Measurements from ENCODE around the gene MCL1. TPM values are rescaled to one million over a fixed set of nuclear protein-coding genes. Genes with fewer than 3 reads are reported as not detected.

Gene MCL1
- total and polyA plus RNA-seq, 10 of the 15 experiments (the other 5 are each of a cell fraction or from before 2014, with no cell fraction given) = 18.1 to 148 (median 86.4) TPM

DNA sequence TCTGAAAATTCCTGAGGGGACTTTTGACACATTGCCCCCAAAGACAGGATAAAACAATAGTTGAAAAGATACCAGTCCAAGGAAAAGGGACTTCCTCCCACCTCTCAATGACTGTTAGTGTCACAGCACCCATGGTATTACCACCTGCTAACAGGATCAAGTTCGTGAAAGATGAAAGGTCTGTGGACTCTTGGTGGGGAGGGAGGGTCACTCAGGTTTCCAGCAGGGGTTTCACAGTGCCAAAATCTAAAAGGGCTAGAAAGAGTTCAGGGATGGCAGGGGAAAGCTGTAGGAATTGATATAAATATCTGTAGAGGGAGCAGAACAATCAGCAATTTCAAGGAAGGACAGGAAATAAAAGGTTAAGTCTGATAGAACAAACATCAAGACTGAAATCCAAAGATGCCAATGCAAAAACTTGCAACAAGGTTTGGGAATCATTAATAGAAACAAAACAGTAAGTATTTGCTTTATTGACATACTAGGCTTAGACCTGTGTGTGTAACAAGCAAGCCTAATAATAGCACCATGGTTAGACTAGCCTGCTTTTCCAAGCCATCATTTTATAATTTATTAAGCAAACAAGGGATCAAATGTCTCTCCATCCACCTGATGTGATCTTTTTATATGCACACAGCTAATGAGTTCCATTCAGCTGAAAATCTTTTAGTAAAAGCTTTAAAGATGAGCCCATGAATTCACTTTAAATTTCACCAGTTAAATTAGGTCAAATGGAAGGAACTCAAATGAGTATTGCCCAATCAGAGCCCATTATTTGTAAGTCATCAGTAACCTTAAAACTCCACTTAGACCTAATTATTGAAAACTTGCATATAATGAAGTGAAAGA lies 3.7 kb downstream of the MCL1 start (continued):
- TF ChIP-seq POLR2AphosphoS5 (IDR thresholded peaks at IDR 0.05; ENCODE audit: low read length) (peak; percentile 53; the same call in 1 of the 2 replicates), IKZF2 (IDR thresholded peaks at IDR 0.05) (no peak), RCOR1 (conservative IDR thresholded peaks at IDR 0.05; ENCODE audit: low read depth, low read length) (no peak), ZBED1 (IDR thresholded peaks at IDR 0.05; ENCODE audit: borderline replicate concordance) (0 out of 2 replicates have a peak, but pooled peaks have one; percentile 20), TBL1XR1 (IDR thresholded peaks at IDR 0.05; ENCODE audit: low read depth, low read length) (no peak), ZNF207 (IDR thresholded peaks at IDR 0.05; ENCODE audit: borderline replicate concordance) (no peak), MEF2B (IDR thresholded peaks at IDR 0.05; ENCODE audit: partially characterized antibody, poor library complexity, severe bottlenecking) (no peak), TCF12 (IDR thresholded peaks at IDR 0.05; ENCODE audit: low read depth, low read length) (no peak), EZH2 (IDR thresholded peaks at IDR 0.05; ENCODE audit: borderline replicate concordance, control insufficient read depth, low read depth, low read length) (no peak), SREBF1 (IDR thresholded peaks at IDR 0.05; ENCODE audit: low read length) (no peak), STAT1 (conservative IDR thresholded peaks at IDR 0.05) (no peak), NFIC (IDR thresholded peaks at IDR 0.05; ENCODE audit: low read depth, low read length) (no peak), POLR2A (IDR thresholded peaks at IDR 0.05; ENCODE audit: low read depth, low read length) (0 out of 2 replicates have a peak, but pooled peaks have one; percentile 28), ASH2L (IDR thresholded peaks at IDR 0.05; ENCODE audit: borderline replicate concordance, low read depth) (no peak), WRNIP1 (IDR thresholded peaks at IDR 0.05; ENCODE audit: borderline replicate concordance, low read depth, low read length) (no peak), SIN3A (IDR thresholded peaks at IDR 0.05; ENCODE audit: low read depth, low read length) (no peak), CHD1 (IDR thresholded peaks at IDR 0.05; ENCODE audit: low read depth, low read length) (no peak), FOXM1 (IDR thresholded peaks at IDR 0.05; ENCODE audit: low read depth, low read length) (no peak), RB1 (IDR thresholded peaks at IDR 0.05; ENCODE audit: borderline replicate concordance) (no peak), TAF1 (IDR thresholded peaks at IDR 0.05; ENCODE audit: borderline replicate concordance, low read depth, low read length) (no peak), SPI1 (IDR thresholded peaks at IDR 0.05; ENCODE audit: borderline replicate concordance, insufficient read depth, low read depth, low read length) (no peak), MYB (IDR thresholded peaks at IDR 0.05; ENCODE audit: borderline replicate concordance, low read depth, low read length) (no peak)
- TF ChIP-seq, protein P1, sequence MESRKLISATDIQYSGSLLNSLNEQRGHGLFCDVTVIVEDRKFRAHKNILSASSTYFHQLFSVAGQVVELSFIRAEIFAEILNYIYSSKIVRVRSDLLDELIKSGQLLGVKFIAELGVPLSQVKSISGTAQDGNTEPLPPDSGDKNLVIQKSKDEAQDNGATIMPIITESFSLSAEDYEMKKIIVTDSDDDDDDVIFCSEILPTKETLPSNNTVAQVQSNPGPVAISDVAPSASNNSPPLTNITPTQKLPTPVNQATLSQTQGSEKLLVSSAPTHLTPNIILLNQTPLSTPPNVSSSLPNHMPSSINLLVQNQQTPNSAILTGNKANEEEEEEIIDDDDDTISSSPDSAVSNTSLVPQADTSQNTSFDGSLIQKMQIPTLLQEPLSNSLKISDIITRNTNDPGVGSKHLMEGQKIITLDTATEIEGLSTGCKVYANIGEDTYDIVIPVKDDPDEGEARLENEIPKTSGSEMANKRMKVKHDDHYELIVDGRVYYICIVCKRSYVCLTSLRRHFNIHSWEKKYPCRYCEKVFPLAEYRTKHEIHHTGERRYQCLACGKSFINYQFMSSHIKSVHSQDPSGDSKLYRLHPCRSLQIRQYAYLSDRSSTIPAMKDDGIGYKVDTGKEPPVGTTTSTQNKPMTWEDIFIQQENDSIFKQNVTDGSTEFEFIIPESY (IDR thresholded peaks at IDR 0.05) = no peak
- TF ChIP-seq, protein P2, sequence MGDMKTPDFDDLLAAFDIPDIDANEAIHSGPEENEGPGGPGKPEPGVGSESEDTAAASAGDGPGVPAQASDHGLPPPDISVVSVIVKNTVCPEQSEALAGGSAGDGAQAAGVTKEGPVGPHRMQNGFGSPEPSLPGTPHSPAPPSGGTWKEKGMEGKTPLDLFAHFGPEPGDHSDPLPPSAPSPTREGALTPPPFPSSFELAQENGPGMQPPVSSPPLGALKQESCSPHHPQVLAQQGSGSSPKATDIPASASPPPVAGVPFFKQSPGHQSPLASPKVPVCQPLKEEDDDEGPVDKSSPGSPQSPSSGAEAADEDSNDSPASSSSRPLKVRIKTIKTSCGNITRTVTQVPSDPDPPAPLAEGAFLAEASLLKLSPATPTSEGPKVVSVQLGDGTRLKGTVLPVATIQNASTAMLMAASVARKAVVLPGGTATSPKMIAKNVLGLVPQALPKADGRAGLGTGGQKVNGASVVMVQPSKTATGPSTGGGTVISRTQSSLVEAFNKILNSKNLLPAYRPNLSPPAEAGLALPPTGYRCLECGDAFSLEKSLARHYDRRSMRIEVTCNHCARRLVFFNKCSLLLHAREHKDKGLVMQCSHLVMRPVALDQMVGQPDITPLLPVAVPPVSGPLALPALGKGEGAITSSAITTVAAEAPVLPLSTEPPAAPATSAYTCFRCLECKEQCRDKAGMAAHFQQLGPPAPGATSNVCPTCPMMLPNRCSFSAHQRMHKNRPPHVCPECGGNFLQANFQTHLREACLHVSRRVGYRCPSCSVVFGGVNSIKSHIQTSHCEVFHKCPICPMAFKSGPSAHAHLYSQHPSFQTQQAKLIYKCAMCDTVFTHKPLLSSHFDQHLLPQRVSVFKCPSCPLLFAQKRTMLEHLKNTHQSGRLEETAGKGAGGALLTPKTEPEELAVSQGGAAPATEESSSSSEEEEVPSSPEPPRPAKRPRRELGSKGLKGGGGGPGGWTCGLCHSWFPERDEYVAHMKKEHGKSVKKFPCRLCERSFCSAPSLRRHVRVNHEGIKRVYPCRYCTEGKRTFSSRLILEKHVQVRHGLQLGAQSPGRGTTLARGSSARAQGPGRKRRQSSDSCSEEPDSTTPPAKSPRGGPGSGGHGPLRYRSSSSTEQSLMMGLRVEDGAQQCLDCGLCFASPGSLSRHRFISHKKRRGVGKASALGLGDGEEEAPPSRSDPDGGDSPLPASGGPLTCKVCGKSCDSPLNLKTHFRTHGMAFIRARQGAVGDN (IDR thresholded peaks at IDR 0.05) = no peak
